K562 (cell line): Measurements from ENCODE around the gene STEAP2. TPM values are rescaled to one million over a fixed set of nuclear protein-coding genes. Genes with fewer than 3 reads are reported as not detected.

Experiments
- CBX2 ChIP-seq: fragments of 200-600 bp; sonication (generic); IDR thresholded peaks from one replicate; pipeline ENCODE4 v1.6.1; 2012; ENCODE audit warnings: mild to moderate bottlenecking, low read length, inconsistent platforms; ENCODE audit not compliant: insufficient read depth, poor library complexity, severe bottlenecking
- CHD1 ChIP-seq: fragments of 200-600 bp; sonication (generic); IDR thresholded peaks from one replicate; pipeline ENCODE4 v1.6.1; 2012; ENCODE audit warnings: mild to moderate bottlenecking, moderate library complexity, low read length, inconsistent platforms
- CREM ChIP-seq: IDR thresholded peaks from 2 replicates; pipeline ENCODE4 v1.6.1; 2014; ENCODE audit warnings: antibody characterized with exemption, low read depth
- CTCF ChIP-seq, 3 experiments: IDR thresholded peaks in 2 of 3; conservative IDR thresholded peaks in 1 of 3; 2 replicates each; pipeline ENCODE4 v1.5.1; 2011 to 2012; ENCODE audit warnings: low read length in 3 of 3, mild to moderate bottlenecking in 3 of 3, control low read depth in 2 of 3, improper control_type of control experiment in 1 of 3, inconsistent platforms in 1 of 3, low read depth in 1 of 3, mixed read lengths in 1 of 3, moderate library complexity in 1 of 3; ENCODE audit not compliant: insufficient read depth in 2 of 3
- CTCFL ChIP-seq: IDR thresholded peaks from 2 replicates; pipeline ENCODE4 v1.6.1; 2011; ENCODE audit warnings: borderline replicate concordance, low read depth, mild to moderate bottlenecking, moderate library complexity, low read length; ENCODE audit not compliant: insufficient read depth, poor library complexity, severe bottlenecking
- DDX20 ChIP-seq: fragments of 450-650 bp; IDR thresholded peaks from 2 replicates; pipeline ENCODE4 v1.6.1; 2016; ENCODE audit warnings: missing genetic modification characterization, low read depth, mild to moderate bottlenecking, missing compliant biosample characterization, moderate library complexity
- DMBX1 ChIP-seq: fragments of 250-450 bp; sonication (Bioruptor Pico); IDR thresholded peaks from 2 replicates; pipeline ENCODE4 v1.8.0; 2022; ENCODE audit warnings: inconsistent platforms, mild to moderate bottlenecking, moderate library complexity, borderline replicate concordance
- FIP1L1 ChIP-seq: fragments of 200-400 bp; formaldehyde crosslinking; IDR thresholded peaks from 2 replicates; pipeline ENCODE4 v1.6.1; 2018; ENCODE audit warnings: mild to moderate bottlenecking, low read depth, low read length; ENCODE audit not compliant: poor library complexity, severe bottlenecking
- GATAD2B ChIP-seq: fragments of 450-650 bp; IDR thresholded peaks from 2 replicates; pipeline ENCODE4 v1.6.1; 2017; ENCODE audit warnings: mild to moderate bottlenecking, borderline replicate concordance
- MCM3 ChIP-seq: fragments of 450-650 bp; IDR thresholded peaks from 2 replicates; pipeline ENCODE4 v1.6.1; 2016
- MTA2 ChIP-seq: fragments of 450-650 bp; IDR thresholded peaks from 2 replicates; pipeline ENCODE4 v1.6.1; 2016; ENCODE audit warnings: low read depth
- PCBP1 ChIP-seq: fragments of 200-400 bp; formaldehyde crosslinking; IDR thresholded peaks from 2 replicates; pipeline ENCODE4 v1.6.1; 2018; ENCODE audit warnings: mild to moderate bottlenecking, low read depth, low read length; ENCODE audit not compliant: poor library complexity, severe bottlenecking
- PTTG1 ChIP-seq: fragments of 450-650 bp; IDR thresholded peaks from 2 replicates; pipeline ENCODE4 v1.6.1; 2016; ENCODE audit warnings: low read depth, mild to moderate bottlenecking, missing genetic modification characterization, missing compliant biosample characterization
- RNF2 ChIP-seq: sonication (generic); IDR thresholded peaks from 2 replicates; pipeline ENCODE4 v1.6.1; 2016
- SIX5 ChIP-seq, 2 experiments: IDR thresholded peaks; 2 replicates each; pipeline ENCODE4 v1.6.1; 2011; ENCODE audit warnings: low read length in 2 of 2, borderline replicate concordance in 1 of 2, low read depth in 1 of 2, mild to moderate bottlenecking in 1 of 2, moderate library complexity in 1 of 2; ENCODE audit not compliant: insufficient read depth in 1 of 2
- TAF7 ChIP-seq: fragments of 450-650 bp; IDR thresholded peaks from 2 replicates; pipeline ENCODE4 v1.6.1; 2016; ENCODE audit warnings: missing genetic modification characterization, missing compliant biosample characterization
- ZBTB1 ChIP-seq: sonication (generic); formaldehyde crosslinking; IDR thresholded peaks from 2 replicates; pipeline ENCODE4 v1.8.1; 2023; ENCODE audit warnings: missing genetic modification reagents, low read depth, mild to moderate bottlenecking, borderline replicate concordance
- ZFX ChIP-seq: sonication (generic); formaldehyde crosslinking; IDR thresholded peaks from 2 replicates; pipeline ENCODE4 v1.8.0; 2022; ENCODE audit warnings: mild to moderate bottlenecking, missing genetic modification reagents, moderate library complexity
- ZKSCAN3 ChIP-seq: fragments of 250-450 bp; sonication (Bioruptor Pico); IDR thresholded peaks from 2 replicates; pipeline ENCODE4 v1.4.0; 2020
- ZNF24 ChIP-seq: fragments of 450-650 bp; IDR thresholded peaks from 2 replicates; pipeline ENCODE4 v1.6.1; 2016
- ZNF316 ChIP-seq: fragments of 450-650 bp; IDR thresholded peaks from 2 replicates; pipeline ENCODE4 v1.6.1; 2016
- ZNF696 ChIP-seq: fragments of 250-450 bp; sonication (Bioruptor Pico); conservative IDR thresholded peaks from 2 replicates; pipeline ENCODE4 v1.4.0; 2020; ENCODE audit warnings: mild to moderate bottlenecking, moderate library complexity
- ZNF766 ChIP-seq: fragments of 200-800 bp; sonication (Bioruptor generic); conservative IDR thresholded peaks from 2 replicates; pipeline ENCODE4 v1.6.1; 2016; ENCODE audit warnings: missing genetic modification characterization, missing compliant biosample characterization
- polyA plus RNA-seq, 8 experiments: library from polyadenylated mRNA; depleted of rRNA in 4 of 8; stranded (reverse) in 5 of 8; unstranded in 3 of 8; fragments of >200 nt; fragmentation: Nextera tagmentation in 2 of 8; fragmentation: Illumina TruSeq in 1 of 8; extraction: Ambion mirVana in 2 of 8; extraction: Trizol in 1 of 8; gene quantifications; 2 replicates each; pipeline versions ENCODE4 v1.2.1 to v1.2.3, GENCODE V29; 2011 to 2014; ENCODE audit warnings: inconsistent platforms in 1 of 8, missing spikeins in 1 of 8
- total RNA-seq, 7 experiments: library from RNA; depleted of rRNA in 6 of 7; stranded (reverse); fragments of >200 nt in 6 of 7; fragmentation: Illumina TruSeq in 2 of 7; extraction: Trizol in 2 of 7; gene quantifications; 2 replicates each; pipeline versions ENCODE4 v1.2.1 to v1.2.3, GENCODE V29; 2011 to 2021; ENCODE audit warnings: low replicate concordance in 1 of 7
- TF ChIP-seq, protein P1 (sequence below), 2 experiments: IDR thresholded peaks; 2 replicates each; pipeline ENCODE4 v1.6.1; 2011; ENCODE audit warnings: borderline replicate concordance in 1 of 2, control low read depth in 1 of 2, low read depth in 1 of 2, low read length in 1 of 2, mild to moderate bottlenecking in 1 of 2, mixed read lengths in 1 of 2, moderate library complexity in 1 of 2; ENCODE audit not compliant: insufficient read depth in 1 of 2, insufficient read length in 1 of 2, poor library complexity in 1 of 2, severe bottlenecking in 1 of 2; ENCODE audit errors: extremely low read depth in 1 of 2

STEAP2 gene
- total and polyA plus RNA-seq, 9 of the 15 experiments (the other 6 are each of a cell fraction or from before 2014, with no cell fraction given) = 0.02 to 0.03 TPM; not detected in 7

DNA sequence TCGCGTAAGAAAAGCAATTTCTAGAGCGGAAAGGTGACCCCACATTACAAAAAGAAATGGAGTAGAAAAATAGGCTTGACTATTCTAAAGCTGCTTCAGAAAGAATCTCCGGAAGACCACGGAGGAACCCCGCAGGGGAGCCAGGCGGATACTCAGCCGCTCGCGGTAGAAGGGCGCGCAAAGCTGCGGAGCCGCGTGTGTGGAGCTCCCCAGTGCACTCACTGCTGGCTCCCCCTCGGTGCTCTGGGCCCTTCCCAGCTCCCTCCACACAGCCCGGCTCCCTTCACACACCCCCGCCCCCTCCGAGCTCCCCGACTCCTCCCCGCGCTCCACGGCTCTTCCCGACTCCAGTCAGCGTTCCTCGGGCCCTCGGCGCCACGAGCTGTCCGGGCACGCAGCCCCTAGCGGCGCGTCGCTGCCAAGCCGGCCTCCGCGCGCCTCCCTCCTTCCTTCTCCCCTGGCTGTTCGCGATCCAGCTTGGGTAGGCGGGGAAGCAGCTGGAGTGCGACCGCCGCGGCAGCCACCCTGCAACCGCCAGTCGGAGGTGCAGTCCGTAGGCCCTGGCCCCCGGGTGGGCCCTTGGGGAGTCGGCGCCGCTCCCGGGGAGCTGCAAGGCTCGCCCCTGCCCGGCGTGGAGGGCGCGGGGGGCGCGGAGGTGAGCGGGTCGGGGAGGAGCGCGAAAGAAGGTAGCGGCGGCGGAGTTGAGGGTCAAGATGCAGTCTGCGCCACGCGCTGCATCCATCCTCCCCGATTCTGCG is at the start of gene STEAP2 (continued):
- peak in 1 of 3 experiments; percentile 46; a peak in 2 of 6 replicates for TF ChIP-seq CTCF (IDR thresholded peaks at IDR 0.05 in 2 of 3, conservative IDR thresholded peaks at IDR 0.05 in 1 of 3; ENCODE audit: insufficient read depth in 2 of 3, low read depth in 1 of 3, low read length in 3 of 3)
- TF ChIP-seq CBX2 = no peak
- peak; percentile 20; the same call in 1 of the 2 replicates for TF ChIP-seq RNF2
- peak; percentile 66 for TF ChIP-seq CTCFL
- no peak for TF ChIP-seq CHD1
- no peak for TF ChIP-seq ZNF766 (CRISPR knock-in tag)
- TF ChIP-seq ZKSCAN3 (CRISPR knock-in tag) = no peak
- TF ChIP-seq ZNF696 = no peak
- TF ChIP-seq DDX20 (tag) = no peak
- TF ChIP-seq ZNF316 = no peak
- TF ChIP-seq, protein P1, sequence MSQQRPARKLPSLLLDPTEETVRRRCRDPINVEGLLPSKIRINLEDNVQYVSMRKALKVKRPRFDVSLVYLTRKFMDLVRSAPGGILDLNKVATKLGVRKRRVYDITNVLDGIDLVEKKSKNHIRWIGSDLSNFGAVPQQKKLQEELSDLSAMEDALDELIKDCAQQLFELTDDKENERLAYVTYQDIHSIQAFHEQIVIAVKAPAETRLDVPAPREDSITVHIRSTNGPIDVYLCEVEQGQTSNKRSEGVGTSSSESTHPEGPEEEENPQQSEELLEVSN (IDR thresholded peaks at IDR 0.05; ENCODE audit: borderline replicate concordance in 1 of 2, extremely low read depth in 1 of 2, insufficient read depth in 1 of 2, insufficient read length in 1 of 2, low read depth in 1 of 2, low read length in 1 of 2, poor library complexity in 1 of 2, severe bottlenecking in 1 of 2) = peak; percentile 46 to 86
- TF ChIP-seq MCM3 = no peak
- TF ChIP-seq FIP1L1 = no peak
- no peak for TF ChIP-seq ZFX (CRISPR knock-in tag)
- TF ChIP-seq PCBP1 = peak; percentile 50
- TF ChIP-seq MTA2 = no peak
- no peak for TF ChIP-seq ZBTB1
- TF ChIP-seq SIX5 (IDR thresholded peaks at IDR 0.05; ENCODE audit: borderline replicate concordance in 1 of 2, insufficient read depth in 1 of 2, low read depth in 1 of 2, low read length in 2 of 2) = no peak
- TF ChIP-seq CREM = no peak
- TF ChIP-seq PTTG1 (tag) = no peak
- no peak for TF ChIP-seq DMBX1 (CRISPR knock-in tag)
- TF ChIP-seq ZNF24 = no peak
- no peak for TF ChIP-seq TAF7 (tag)
- TF ChIP-seq GATAD2B = no peak
- TF ChIP-seq, all 486 proteins: peak for 9
